ENCODE results near the gene EMID1. TPM values are rescaled to one million over a fixed set of nuclear protein-coding genes. Genes with fewer than 3 reads are reported as not detected.

EMID1 gene
- total RNA-seq, 2 experiments from 2014 or later = not detected

GRCh38 chr22:29301716-29302401, 96.2 kb downstream of the EMID1 start:
- Histone ChIP-seq H3K9me3 (ENCODE audit: low read length) (no peaks in the 10 kb centered on the region), H4K20me1 (ENCODE audit: insufficient read depth, low read length) (no peaks in the 10 kb centered on the region; the same call in 1 of the 2 replicates), H2AFZ (ENCODE audit: low read length) (no peak overlapping the region), H3K27ac (ENCODE audit: low read depth, low read length, poor library complexity, severe bottlenecking) (no peak overlapping the region), H3K79me2 (ENCODE audit: insufficient read depth, low read depth, low read length) (no peaks in the 10 kb centered on the region), H3K4me2 (ENCODE audit: low read length) (no peak overlapping the region), H3K9me2 (ENCODE audit: insufficient read depth, low read length) (no peaks in the 10 kb centered on the region), H3K4me3 (ENCODE audit: low read depth, low read length, poor library complexity, severe bottlenecking) (no peak overlapping the region), H3K36me3 (ENCODE audit: insufficient read depth, low read length) (peaks cover 49% of the 10 kb centered on the region), H3K4me1 (ENCODE audit: insufficient read depth, low read length, poor library complexity, severe bottlenecking) (peaks cover 7% of the 10 kb centered on the region)
- TF ChIP-seq EZH2phosphoT487 (IDR thresholded peaks at IDR 0.05; ENCODE audit: borderline replicate concordance, low read depth, low read length) (no peak), CTCF (conservative IDR thresholded peaks at IDR 0.05; ENCODE audit: low read length) (no peak)
- no TSS peak for BruUV-seq (replicated peaks)
- intact Hi-C loops (cut with micrococcal nuclease; ENCODE audit: unreplicated experiment) = loop anchor here (10.0 kb wide), 1 partner anchor 223 kb away; no protein-coding TSS in a partner anchor
- CTCF ChIA-PET (ENCODE audit: unreplicated experiment) = no interaction called here
- POLR2A ChIA-PET = no interaction called here
- no peak for DNase-seq (ENCODE audit: low spot score)

DNA sequence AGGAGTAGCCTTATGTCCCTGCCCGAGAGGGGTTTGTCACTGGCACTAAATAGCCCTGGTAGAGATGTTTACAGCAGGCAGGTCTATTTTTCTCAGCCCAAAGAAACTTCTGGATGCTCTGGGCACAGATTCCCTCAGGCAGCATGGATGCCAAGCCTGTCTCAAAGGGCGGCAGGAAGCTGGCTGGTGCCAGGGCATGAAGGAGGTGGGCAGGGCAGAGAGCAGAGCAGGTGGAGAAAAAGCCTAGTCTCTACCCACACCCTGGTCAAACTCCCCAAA, 96.6 kb downstream of the EMID1 start:
- H4K20me1 ChIP-seq (ENCODE audit: insufficient read depth, low read length) = no peaks in the 10 kb centered on the region; the same call in 1 of the 2 replicates
- DNase-seq (ENCODE audit: low spot score) = no peak
- H3K9me3 ChIP-seq (ENCODE audit: low read length) = no peaks in the 10 kb centered on the region
- no peak overlapping the region for H3K27ac ChIP-seq (ENCODE audit: low read depth, low read length, poor library complexity, severe bottlenecking)
- no peaks in the 10 kb centered on the region for H3K9me2 ChIP-seq (ENCODE audit: insufficient read depth, low read length)
- intact Hi-C loops (cut with micrococcal nuclease; ENCODE audit: unreplicated experiment) = loop anchor here (10.0 kb wide), 1 partner anchor 222 kb away; no protein-coding TSS in a partner anchor
- H3K4me3 ChIP-seq (ENCODE audit: low read depth, low read length, poor library complexity, severe bottlenecking) = no peak overlapping the region
- peaks cover 8% of the 10 kb centered on the region for H3K4me1 ChIP-seq (ENCODE audit: insufficient read depth, low read length, poor library complexity, severe bottlenecking)
- peaks cover 44% of the 10 kb centered on the region for H3K36me3 ChIP-seq (ENCODE audit: insufficient read depth, low read length)
- POLR2A ChIA-PET = no interaction called here
- BruUV-seq (replicated peaks) = no TSS peak
- H3K4me2 ChIP-seq (ENCODE audit: low read length) = no peak overlapping the region
- CTCF ChIA-PET (ENCODE audit: unreplicated experiment) = no interaction called here
- no peak overlapping the region for H2AFZ ChIP-seq (ENCODE audit: low read length)
- no peaks in the 10 kb centered on the region for H3K79me2 ChIP-seq (ENCODE audit: insufficient read depth, low read depth, low read length)
- TF ChIP-seq EZH2phosphoT487 (IDR thresholded peaks at IDR 0.05; ENCODE audit: borderline replicate concordance, low read depth, low read length) = no peak
- TF ChIP-seq CTCF (conservative IDR thresholded peaks at IDR 0.05; ENCODE audit: low read length) = no peak

DNA sequence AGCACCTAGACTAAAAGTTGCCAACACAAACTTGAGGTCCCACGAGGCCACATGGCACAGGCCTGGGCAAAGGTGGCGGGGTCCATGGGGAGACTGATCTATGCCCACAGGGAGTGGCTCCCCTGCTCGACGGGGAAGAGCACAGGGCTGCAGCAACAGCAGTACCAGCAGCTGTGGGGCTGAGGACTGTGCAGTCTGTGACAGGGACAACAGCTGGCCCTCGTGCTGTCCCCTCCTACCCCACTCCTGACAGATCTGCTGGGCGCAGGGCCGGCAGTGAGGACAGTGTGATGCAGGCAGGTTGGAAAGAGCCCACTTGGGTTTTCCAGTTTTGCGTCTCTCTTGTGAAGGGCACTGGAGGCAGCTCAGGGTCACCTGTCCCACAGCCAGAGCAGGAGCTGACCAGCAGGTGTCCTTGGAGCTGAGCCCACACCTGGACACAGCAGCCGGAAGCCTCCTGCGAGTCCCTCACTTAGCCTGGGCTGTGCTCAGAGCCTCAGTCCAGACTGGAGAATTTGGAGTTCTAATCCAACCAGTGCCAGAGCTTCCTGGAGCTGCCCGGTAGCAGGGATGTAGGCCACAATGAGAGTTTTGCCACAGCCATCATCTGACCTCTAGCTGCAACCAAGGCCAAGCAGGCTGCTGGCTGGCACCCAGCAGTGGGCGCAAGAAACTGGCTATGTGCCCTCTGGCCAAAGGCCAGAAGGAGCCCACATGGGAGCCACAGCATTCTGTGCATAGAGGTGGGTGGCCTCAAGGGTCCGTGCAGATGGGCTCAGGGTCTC, 97.2 kb downstream of the EMID1 start:
- BruUV-seq (replicated peaks) = no TSS peak

More for the DNA sequence above, 97.2 kb downstream of the EMID1 start:
- Histone ChIP-seq H3K27ac (ENCODE audit: low read depth, low read length, poor library complexity, severe bottlenecking) (no peak overlapping the region), H3K36me3 (ENCODE audit: insufficient read depth, low read length) (peaks cover 38% of the 10 kb centered on the region), H3K4me1 (ENCODE audit: insufficient read depth, low read length, poor library complexity, severe bottlenecking) (peaks cover 8% of the 10 kb centered on the region), H4K20me1 (ENCODE audit: insufficient read depth, low read length) (no peaks in the 10 kb centered on the region; the same call in 1 of the 2 replicates), H3K9me3 (ENCODE audit: low read length) (no peaks in the 10 kb centered on the region), H3K9me2 (ENCODE audit: insufficient read depth, low read length) (no peaks in the 10 kb centered on the region), H3K79me2 (ENCODE audit: insufficient read depth, low read depth, low read length) (no peaks in the 10 kb centered on the region), H2AFZ (ENCODE audit: low read length) (no peak overlapping the region), H3K4me3 (ENCODE audit: low read depth, low read length, poor library complexity, severe bottlenecking) (no peak overlapping the region), H3K4me2 (ENCODE audit: low read length) (no peak overlapping the region)
- no peak for DNase-seq (ENCODE audit: low spot score)
- no peak for TF ChIP-seq CTCF (conservative IDR thresholded peaks at IDR 0.05; ENCODE audit: low read length)
- ChIA-PET POLR2A (no interaction called here), CTCF (ENCODE audit: unreplicated experiment) (no interaction called here)
- intact Hi-C loops (cut with micrococcal nuclease; ENCODE audit: unreplicated experiment) = loop anchor here (10.0 kb wide), 1 partner anchor 222 kb away; no protein-coding TSS in a partner anchor
